ENCODE measurements around the gene TTLL13.

The TTLL13 gene

DNA sequence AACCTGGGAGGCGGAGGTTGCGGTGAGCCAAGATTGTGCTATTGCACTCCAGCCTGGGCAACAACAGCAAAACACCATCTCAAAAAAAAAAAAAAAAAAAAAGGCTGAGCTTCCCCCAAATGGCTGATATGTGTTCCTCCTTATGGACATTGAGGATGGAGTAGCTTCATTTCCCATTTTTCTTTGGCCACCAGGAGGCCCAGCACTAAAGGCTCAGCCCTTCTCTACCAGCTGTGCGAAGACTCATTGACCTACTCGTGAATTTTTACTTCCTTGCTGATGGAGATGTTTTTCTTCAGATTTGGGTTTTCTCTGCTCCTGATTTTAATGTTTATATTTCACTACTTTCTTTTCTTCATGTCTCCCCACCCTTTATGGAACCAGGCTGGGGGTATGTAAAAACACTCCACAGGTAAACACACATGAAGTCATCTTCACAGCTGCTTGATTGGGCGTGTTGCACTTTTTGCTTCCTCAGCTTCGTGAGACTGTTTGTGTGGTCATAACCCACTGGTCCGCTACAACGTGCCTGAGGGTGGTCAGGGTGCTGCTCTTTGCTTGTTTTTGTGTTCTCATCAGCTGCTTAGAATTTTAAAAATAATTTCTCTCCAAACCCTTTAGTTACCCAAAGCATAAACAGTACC is 34.7 kb upstream of the TTLL13 start:
- DNase-seq, result peak in 1 of 2 donors; percentile 56

DNA sequence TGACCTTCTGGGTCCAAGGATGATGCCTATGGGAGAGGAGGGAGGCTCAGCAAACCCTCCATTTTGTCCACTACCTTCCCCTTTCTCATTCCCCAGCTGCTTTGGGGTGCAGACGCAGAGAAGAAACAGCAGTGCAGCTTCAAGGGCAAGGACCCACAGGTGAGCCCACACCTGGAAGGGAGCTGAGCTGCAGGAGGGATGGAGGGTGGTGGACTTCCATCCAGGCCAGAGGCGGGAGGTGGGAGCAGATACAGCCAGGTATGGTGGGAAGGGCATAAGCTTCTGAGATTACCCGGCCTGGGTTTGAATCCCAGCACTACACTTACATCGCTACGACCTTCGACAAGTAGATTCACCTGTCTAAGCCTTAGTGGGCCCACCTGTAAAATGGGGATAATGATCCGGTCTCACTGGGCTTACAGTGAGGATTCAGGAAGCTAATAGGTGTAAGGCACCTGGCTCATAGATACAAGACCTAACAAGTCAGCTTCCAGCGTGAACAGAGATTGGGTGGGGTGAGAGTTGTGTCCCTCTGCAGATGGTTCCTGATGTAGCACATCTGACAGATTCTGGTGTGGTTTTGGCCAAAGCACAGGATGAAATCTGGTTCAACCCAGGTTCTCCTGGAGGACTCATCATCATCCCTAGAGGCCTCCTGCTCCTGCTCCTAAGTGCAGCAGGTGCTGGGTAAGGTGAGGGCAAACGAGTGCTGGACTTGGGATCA is 31.5 kb upstream of the TTLL13 start:
- no peak for DNase-seq

DNA sequence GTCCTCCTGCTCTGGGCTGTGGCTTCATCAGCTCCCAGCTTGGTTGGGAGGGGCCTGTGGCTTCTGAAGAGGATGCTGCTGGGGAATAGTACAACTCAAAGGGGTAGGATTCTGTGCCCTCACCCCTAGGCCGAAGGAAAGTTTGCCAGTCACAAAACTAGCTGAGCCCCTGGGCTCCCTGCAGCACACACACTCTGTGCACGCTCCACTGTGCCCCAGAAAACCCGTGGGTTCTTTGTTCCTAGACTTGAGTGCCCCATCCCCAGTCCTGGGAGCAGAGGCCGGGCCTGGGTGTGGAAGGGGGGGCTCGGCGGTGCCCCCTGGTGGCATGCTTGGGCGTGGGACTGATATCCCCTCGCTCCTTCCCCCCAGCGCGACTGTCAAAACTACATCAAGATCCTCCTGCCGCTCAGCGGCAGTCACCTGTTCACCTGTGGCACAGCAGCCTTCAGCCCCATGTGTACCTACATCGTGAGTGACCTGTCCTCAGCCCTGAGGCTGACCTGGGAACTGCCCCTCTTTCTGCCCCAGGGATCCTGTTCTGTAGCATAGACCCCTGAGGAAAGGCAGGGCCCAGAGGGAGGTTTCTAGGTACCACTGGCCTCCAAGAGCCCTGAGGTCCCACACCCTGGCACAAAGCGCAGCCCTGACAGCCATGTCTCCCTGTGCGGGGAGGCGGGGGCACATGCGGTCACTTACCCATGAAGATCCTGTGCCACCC is 29.8 kb upstream of the TTLL13 start:
- DNase-seq, result peak; percentile 53 to 55

DNA sequence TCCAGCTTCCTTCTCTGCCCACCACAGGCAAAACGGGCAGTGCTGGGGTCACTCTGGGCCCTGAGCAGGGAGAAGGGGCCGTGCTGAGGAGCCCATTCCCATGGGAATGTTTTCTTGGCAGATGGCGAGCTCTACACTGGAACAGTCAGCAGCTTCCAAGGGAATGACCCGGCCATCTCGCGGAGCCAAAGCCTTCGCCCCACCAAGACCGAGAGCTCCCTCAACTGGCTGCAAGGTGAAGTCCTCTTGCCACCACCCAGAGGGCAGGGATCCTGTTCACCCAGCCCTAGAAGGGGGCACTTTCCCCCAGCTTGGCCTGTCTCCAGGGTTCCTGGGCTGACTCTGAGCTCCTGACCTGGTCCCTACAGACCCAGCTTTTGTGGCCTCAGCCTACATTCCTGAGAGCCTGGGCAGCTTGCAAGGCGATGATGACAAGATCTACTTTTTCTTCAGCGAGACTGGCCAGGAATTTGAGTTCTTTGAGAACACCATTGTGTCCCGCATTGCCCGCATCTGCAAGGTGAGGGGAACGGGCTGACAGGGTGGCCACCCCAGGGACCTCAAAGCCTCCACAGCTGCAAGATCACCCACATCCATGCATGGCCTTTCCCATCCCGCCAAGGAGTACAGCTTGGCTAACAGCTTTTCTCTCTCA is 28.0 kb upstream of the TTLL13 start:
- peak; percentile 34 to 46 for DNase-seq

DNA sequence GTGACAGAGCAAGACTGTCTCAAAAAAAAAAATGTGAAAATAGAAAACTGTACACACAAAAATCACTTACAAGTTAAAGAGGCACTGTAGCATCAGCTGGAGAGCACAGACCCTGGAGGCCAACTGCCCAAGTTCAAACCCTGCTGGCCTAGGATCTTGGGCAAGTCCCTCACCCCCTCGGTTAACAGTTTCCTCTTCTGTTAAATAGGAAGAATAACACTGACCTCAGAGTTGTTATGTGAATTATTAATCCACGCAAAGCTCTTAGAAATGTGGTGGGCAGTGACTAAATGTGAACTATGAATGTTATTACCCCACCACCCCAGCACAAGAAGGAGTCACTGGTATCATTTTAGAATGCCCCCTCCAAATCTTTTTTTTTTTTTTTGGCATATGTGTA is 26.8 kb upstream of the TTLL13 start:
- no peak for DNase-seq

DNA sequence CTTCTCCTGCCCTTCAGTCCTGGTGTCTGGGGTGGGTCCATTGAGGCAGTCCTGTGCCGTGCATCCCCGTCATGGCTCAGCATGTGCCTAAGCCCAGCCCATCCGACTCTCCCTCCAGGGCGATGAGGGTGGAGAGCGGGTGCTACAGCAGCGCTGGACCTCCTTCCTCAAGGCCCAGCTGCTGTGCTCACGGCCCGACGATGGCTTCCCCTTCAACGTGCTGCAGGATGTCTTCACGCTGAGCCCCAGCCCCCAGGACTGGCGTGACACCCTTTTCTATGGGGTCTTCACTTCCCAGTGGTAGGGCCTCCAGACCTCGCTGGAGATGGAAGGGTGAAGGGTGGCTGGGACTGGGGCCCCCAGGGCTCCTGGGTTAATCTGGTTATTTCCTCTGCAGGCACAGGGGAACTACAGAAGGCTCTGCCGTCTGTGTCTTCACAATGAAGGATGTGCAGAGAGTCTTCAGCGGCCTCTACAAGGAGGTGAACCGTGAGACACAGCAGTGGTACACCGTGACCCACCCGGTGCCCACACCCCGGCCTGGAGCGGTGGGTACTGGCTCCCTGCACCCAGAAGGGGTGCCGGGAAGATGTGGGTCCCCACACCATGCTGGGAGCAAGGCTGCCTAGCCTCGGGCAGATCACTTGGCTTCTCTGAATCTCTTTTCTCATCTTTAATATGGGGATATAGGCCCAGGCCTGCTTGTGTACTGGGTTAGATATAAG is 25.8 kb upstream of the TTLL13 start:
- no peak for DNase-seq

DNA sequence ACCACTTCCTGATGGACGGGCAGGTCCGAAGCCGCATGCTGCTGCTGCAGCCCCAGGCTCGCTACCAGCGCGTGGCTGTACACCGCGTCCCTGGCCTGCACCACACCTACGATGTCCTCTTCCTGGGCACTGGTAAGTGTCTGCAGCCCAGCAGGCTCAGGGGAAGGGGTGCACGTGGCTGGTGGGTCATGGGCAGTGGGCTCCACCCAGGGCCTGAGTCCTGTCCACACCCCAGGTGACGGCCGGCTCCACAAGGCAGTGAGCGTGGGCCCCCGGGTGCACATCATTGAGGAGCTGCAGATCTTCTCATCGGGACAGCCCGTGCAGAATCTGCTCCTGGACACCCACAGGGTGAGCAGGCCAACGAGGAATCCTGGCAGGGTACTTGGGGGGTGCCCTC is 24.3 kb upstream of the TTLL13 start:
- no peak for DNase-seq

DNA sequence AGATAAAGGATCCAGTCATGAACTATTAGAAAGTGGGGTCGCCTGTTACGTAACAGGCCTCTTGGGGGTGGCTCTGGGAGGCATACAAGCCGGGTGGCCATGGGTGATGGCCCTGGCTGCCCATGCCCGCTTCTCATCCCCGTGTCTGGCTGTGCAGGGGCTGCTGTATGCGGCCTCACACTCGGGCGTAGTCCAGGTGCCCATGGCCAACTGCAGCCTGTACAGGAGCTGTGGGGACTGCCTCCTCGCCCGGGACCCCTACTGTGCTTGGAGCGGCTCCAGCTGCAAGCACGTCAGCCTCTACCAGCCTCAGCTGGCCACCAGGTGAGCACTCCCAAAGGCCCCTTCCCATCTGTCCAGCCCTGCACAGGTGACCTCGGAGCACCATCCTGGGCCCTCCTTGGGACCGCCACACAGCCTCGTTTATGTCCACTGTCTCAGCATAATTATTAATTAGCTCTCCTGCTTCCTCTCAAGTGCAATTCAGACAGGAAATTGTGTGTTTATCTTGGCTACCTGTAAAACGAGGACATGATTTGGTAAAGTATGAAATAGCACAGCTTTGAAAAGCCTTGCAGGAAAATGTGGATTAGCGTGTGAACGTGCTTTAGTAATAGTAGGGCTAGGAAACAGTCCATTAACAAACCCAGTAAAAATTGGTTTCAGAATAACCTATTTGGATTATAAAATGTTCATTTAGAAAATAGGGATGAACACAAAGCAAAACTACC is 23.7 kb upstream of the TTLL13 start:
- DNase-seq, result no peak

DNA sequence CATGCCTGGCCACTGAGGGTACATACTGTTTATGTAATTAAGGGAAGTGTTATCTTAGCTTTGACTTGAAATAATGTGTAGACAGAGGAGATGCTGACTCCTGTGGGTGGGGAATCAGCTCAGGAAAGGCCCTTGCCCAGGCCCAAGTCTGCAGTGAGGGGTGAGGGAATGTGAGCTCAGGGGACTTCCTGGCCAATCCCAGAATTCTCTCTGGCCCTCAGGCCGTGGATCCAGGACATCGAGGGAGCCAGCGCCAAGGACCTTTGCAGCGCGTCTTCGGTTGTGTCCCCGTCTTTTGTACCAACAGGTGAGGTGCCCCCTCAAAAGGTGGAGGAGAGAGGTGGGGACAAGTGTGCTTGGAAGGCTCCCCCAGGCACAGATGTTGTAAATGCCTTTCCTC is 22.0 kb upstream of the TTLL13 start:
- DNase-seq, result no peak

DNA sequence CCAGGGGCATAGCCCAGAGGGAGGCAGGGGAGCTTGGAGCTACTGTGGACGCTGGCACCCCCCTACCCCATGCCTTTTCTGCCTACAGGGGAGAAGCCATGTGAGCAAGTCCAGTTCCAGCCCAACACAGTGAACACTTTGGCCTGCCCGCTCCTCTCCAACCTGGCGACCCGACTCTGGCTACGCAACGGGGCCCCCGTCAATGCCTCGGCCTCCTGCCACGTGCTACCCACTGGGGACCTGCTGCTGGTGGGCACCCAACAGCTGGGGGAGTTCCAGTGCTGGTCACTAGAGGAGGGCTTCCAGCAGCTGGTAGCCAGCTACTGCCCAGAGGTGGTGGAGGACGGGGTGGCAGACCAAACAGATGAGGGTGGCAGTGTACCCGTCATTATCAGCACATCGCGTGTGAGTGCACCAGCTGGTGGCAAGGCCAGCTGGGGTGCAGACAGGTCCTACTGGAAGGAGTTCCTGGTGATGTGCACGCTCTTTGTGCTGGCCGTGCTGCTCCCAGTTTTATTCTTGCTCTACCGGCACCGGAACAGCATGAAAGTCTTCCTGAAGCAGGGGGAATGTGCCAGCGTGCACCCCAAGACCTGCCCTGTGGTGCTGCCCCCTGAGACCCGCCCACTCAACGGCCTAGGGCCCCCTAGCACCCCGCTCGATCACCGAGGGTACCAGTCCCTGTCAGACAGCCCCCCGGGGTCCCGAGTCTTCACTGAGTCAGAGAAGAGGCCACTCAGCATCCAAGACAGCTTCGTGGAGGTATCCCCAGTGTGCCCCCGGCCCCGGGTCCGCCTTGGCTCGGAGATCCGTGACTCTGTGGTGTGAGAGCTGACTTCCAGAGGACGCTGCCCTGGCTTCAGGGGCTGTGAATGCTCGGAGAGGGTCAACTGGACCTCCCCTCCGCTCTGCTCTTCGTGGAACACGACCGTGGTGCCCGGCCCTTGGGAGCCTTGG is 21.3 kb upstream of the TTLL13 start:
- DNase-seq, result no peak

DNA sequence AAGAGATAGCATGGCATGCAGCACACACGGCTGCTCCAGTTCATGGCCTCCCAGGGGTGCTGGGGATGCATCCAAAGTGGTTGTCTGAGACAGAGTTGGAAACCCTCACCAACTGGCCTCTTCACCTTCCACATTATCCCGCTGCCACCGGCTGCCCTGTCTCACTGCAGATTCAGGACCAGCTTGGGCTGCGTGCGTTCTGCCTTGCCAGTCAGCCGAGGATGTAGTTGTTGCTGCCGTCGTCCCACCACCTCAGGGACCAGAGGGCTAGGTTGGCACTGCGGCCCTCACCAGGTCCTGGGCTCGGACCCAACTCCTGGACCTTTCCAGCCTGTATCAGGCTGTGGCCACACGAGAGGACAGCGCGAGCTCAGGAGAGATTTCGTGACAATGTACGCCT is 20.4 kb upstream of the TTLL13 start:
- no peak for DNase-seq

DNA sequence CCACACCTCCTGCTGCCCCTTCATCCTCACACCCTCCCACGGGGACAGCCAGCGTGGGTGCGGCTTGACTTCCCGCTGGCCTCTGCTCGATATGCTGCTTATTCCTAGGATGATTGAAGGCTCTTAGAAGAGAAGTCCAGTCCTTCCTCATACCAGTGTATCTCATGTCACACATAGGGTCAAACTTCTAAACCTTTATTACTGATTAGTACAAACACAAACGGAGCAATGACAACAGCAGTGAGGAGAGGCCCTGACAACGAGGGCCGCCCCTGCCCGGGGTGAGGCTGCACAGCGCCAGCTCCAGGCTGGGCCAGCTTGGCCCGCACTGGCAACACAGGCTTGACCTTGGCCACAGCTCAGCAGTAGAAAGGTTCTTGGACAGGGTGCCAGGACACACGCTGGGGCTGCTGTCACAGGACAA is 19.3 kb upstream of the TTLL13 start:
- no peak for DNase-seq

DNA sequence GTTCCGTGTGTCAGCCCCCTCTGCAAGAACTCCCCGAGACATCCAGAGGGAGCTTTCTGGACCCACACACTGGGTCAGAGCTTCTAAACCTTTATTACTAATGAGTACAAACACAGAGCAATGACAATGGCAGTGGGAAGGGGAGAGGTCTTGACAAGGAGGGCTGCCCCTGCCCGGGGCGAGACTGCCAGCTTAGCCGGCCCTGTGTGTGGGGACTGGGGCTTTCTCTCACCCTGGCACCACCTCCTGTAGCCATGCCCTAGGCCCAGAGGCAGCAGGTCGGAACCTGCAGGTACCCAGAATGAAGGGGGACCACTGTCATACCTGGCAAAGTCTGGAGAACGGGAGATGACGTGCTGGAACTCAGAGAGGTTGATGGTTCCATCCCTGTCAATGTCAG is 18.7 kb upstream of the TTLL13 start:
- DNase-seq, result no peak

DNA sequence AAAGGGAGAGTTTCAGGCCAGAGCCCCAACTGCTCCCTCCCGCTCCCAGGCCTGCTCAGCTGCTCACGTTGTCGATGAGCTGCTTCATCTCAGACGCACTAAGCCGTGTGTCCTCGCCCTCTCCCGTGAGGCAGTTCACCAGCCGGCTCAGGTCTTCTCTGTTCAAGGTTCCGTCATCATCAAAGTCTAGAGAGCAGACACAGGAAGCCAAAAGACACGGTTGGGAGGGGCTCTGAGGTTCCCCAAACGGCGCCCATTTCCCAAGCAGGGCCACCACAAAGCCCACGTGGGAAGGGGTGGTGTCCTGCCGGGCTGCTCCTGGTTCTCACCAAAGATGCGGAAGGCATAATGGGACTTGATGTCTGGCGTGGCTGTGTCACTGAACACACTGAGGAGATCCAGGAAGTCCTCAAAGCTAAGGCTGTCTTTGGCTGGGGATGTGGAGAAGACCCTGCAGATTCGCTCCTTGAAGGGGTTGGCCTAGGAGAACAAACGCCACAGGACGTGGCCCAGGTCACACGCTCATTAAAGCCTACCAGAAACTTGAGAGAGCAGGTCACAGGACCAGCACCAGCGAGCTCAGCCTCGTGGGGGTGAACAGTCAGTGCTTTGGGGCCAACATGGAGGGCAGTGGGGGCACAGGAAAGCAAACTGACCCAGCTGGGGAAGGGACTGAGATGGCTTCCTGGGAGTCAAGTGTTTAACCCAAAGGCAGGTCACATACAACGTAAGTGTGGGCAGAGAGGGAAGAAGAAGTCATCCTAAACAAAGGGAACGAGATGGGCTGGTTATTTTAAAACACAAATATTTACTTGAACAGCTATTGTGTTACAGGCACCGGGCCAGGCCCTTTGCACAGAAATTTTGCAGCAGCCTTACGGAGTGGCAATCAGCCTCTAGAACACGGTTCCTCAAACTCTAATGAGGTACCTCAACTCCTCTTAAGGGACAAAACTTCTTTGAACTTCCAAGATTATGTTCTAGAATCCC is 18.0 kb upstream of the TTLL13 start:
- DNase-seq, result peak; percentile 88 to 90

DNA sequence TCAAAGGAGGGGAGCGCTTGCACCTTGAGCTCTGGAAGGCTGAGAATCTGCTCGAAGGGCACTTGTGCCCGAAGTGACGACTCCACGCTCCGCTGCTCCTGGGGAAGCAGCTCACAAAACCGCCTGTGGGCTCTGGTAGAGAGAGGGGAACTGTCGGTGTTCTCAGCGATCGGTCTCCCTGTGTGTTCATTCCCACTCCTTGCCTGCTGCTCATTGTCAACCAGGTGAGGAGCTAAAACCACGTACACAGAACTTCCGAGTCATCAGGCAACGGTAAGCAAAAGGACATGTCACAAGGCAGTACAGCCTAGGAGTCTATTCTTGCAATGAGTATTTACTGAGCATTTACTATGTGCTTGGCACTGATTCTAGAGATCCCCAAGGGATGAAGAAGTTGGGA is 17.2 kb upstream of the TTLL13 start:
- peak in 1 of 2 donors; percentile 31 for DNase-seq

DNA sequence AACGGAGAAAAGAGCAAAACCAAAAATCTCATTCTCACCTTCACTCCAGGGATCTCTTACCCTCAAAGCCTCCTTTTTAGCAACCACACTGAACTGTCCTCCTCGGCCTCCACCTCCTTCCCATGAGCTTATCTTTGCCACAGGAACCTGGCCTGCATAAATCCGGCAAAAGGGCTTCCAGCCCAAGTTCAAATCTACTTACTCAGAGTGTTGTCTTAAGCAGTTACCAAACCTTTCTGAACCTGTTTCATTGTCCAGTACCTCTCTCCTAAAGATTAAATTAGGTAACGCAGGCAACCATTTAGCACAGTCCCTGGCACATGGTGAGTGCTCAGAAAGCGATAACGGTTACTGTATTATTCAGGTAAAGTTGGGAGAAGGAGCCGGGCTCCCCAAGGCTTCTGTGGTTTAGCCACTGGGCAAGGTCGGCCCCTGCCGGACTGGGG is 16.4 kb upstream of the TTLL13 start:
- peak in 1 of 2 donors; percentile 50 for DNase-seq

DNA sequence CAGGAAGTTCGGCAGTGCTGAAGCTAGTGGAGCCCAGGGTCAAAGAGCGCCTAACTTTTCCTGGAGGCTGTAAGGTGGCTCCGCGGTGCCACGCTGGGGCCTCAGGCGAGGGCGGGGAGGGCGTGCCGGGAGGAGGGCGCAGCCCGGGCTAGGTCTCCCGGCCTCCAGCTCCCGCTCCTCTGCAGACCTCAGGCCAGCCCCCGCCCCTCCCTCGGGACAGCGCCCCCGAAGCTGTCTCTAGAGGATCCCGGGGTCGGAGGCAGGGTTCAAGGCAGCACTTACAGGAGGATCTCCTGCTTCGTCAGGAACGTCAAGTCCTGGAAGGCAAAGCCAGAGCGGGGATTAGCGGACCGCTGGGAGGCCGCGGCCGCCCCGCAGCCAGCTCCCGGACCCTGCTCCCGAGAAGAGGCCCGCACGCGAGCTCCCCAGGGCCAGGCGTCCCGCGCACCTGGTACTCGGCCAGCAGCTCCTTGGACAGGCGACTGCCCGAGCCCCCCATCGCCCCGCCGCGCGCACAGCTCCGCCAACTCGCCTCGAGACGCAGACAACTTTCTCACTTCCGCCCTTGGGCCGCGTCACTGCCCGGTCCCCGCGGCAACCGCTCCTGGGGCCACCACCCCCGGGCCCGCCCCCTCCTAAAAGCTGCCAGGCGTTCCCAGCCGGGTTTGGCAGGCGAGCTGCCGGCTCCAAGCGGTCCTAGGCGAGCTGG is 15.8 kb upstream of the TTLL13 start, which contains the start of gene CIB1:
CIB1 (minus strand) TSS at position 555 of the 709 bp plus-strand sequence; CDS start at position 499, 56 bp downstream.
- peak; percentile 97 to 98 for DNase-seq
